Panc1 (cell line): ENCODE measurements around the gene EDNRB.

Source experiments
- CTCF ChIP-seq: fragments of 450-650 bp; IDR thresholded peaks from 2 replicates; pipeline ENCODE4 v1.5.1; 2017; ENCODE audit warnings: mild to moderate bottlenecking
- SIN3A ChIP-seq: IDR thresholded peaks from 2 replicates; pipeline ENCODE4 v1.6.1; 2012; ENCODE audit warnings: low read depth, mild to moderate bottlenecking, low read length, moderate library complexity, borderline replicate concordance; ENCODE audit not compliant: insufficient read depth

GRCh38 chr13:77859450-77859849 is 59.2 kb downstream of the EDNRB start:
- TF ChIP-seq CTCF (no peak), SIN3A (no peak)
